Measurements from ENCODE around the gene VAV2. TPM values are rescaled to one million over a fixed set of nuclear protein-coding genes. Genes with fewer than 3 reads are reported as not detected.

The VAV2 gene
- total and polyA plus RNA-seq, 2 of the 4 experiments (the other 2 are of a cell fraction): 10.8 to 13.4 TPM

DNA sequence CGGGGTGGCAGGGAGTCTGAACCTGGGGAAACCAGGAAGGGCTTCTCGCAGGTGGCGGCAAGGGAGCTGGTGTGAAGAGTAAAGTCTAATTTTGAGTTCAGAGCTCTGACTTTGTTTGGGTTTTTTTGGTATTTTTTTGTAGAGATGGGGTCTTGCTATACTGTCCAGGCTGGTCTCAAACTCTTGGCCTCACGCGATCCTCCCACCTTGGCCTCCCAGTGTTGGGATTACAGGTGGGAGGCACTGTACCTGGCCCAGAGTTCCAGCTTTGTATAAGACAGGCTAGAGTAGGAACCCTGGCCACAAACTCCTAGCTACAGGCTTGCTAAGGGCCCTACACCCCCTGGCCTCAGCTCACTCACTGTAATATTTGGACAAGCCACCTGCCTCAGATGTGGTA is 148.9 kb downstream of the VAV2 start:
- no peak overlapping the region for H2AK5ac ChIP-seq (ENCODE audit: low read depth, low read length)
- peaks cover 26% of the 10 kb centered on the region for H4K20me1 ChIP-seq (ENCODE audit: insufficient read depth, low read length)
- POLR2A ChIA-PET (ENCODE audit: unreplicated experiment): no interaction called here
- peaks cover 17 to 73% of the 10 kb centered on the region in 2 experiments for H3K79me1 ChIP-seq (ENCODE audit: low read depth in 1 of 2, low read length in 2 of 2)
- H4K91ac ChIP-seq (ENCODE audit: insufficient read depth, low read depth, low read length): no peak overlapping the region
- H3K14ac ChIP-seq (replicated peaks; ENCODE audit: low read depth, low read length): no peak overlapping the region
- no peak overlapping the region for H3K4me3 ChIP-seq (ENCODE audit: insufficient read depth, low read depth, low read length)
- ATAC-seq (ENCODE audit: low read depth): no peak
- CTCF ChIA-PET: no interaction called here
- no peaks in the 10 kb centered on the region for H3K36me3 ChIP-seq (ENCODE audit: control insufficient read depth, insufficient read depth, low read length)
- BruUV-seq (replicated peaks): no TSS peak
- intact Hi-C loops (cut with micrococcal nuclease): no loop called here
- 100% methylated on average over 3 of the region's 5 CpGs; no CpG with 5 or more reads in 1 of the 2 experiments for WGBS, 2 experiments (ENCODE audit: extremely low coverage in 2 of 2, insufficient read length in 1 of 2)
- H3K23ac ChIP-seq (ENCODE audit: low read depth, low read length): no peak overlapping the region
- no peak for DNase-seq
- H2AFZ ChIP-seq (replicated peaks; ENCODE audit: low read length, poor library complexity): no peak overlapping the region
- peaks cover 6% of the 10 kb centered on the region for H3K4me1 ChIP-seq (ENCODE audit: control insufficient read depth, insufficient read depth, low read length)
- H3K9me1 ChIP-seq (ENCODE audit: insufficient read depth, low read length): no peaks in the 10 kb centered on the region
- H4K5ac ChIP-seq (ENCODE audit: low read depth, low read length): no peak overlapping the region
- no peak overlapping the region for H2BK15ac ChIP-seq (ENCODE audit: low read depth, low read length)
- no peak overlapping the region for H2AK9ac ChIP-seq (replicated peaks; ENCODE audit: low read depth, low read length, poor library complexity)
- H3K4me2 ChIP-seq (ENCODE audit: low read depth, low read length): no peak overlapping the region
- no peak overlapping the region for H3K18ac ChIP-seq (ENCODE audit: low read depth, low read length)
- H2BK5ac ChIP-seq (ENCODE audit: low read depth, low read length, poor library complexity, severe bottlenecking): no peak overlapping the region
- no peak overlapping the region for H3K27ac ChIP-seq (ENCODE audit: insufficient read depth, low read length)
- no peak overlapping the region for H2BK20ac ChIP-seq (ENCODE audit: low read depth, low read length)
- H3K4ac ChIP-seq (ENCODE audit: low read depth, low read length): no peak overlapping the region
- H3K27me3 ChIP-seq (ENCODE audit: control insufficient read depth, insufficient read depth, low read length): no peaks in the 10 kb centered on the region
- H3K9me3 ChIP-seq (ENCODE audit: control insufficient read depth, insufficient read depth, low read length): no peaks in the 10 kb centered on the region
- H4K8ac ChIP-seq (ENCODE audit: low read depth in 2 of 2, low read length in 2 of 2): no peak overlapping the region
- dilution Hi-C loops (cut with HindIII; ENCODE audit: low sequenced_read_pairs, unreplicated experiment): no loop called here
- no peak overlapping the region for H3K56ac ChIP-seq (ENCODE audit: extremely low read depth, insufficient read depth, low read length)
- H3K9ac ChIP-seq (ENCODE audit: low read depth, low read length): no peak overlapping the region
- no peak overlapping the region for H2BK120ac ChIP-seq (ENCODE audit: low read depth, low read length)
- TF ChIP-seq, protein P1, sequence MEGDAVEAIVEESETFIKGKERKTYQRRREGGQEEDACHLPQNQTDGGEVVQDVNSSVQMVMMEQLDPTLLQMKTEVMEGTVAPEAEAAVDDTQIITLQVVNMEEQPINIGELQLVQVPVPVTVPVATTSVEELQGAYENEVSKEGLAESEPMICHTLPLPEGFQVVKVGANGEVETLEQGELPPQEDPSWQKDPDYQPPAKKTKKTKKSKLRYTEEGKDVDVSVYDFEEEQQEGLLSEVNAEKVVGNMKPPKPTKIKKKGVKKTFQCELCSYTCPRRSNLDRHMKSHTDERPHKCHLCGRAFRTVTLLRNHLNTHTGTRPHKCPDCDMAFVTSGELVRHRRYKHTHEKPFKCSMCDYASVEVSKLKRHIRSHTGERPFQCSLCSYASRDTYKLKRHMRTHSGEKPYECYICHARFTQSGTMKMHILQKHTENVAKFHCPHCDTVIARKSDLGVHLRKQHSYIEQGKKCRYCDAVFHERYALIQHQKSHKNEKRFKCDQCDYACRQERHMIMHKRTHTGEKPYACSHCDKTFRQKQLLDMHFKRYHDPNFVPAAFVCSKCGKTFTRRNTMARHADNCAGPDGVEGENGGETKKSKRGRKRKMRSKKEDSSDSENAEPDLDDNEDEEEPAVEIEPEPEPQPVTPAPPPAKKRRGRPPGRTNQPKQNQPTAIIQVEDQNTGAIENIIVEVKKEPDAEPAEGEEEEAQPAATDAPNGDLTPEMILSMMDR (conservative IDR thresholded peaks at IDR 0.05; ENCODE audit: low read depth, low read length): no peak
- TF ChIP-seq, protein P2, sequence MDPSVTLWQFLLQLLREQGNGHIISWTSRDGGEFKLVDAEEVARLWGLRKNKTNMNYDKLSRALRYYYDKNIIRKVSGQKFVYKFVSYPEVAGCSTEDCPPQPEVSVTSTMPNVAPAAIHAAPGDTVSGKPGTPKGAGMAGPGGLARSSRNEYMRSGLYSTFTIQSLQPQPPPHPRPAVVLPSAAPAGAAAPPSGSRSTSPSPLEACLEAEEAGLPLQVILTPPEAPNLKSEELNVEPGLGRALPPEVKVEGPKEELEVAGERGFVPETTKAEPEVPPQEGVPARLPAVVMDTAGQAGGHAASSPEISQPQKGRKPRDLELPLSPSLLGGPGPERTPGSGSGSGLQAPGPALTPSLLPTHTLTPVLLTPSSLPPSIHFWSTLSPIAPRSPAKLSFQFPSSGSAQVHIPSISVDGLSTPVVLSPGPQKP (IDR thresholded peaks at IDR 0.05; ENCODE audit: borderline replicate concordance, low read depth, low read length): no peak
- no peak for TF ChIP-seq SMC3 (IDR thresholded peaks at IDR 0.05; ENCODE audit: low read depth, low read length)
- in situ Hi-C loops (cut with MboI; ENCODE audit: low sequenced_read_pairs): no loop called here
